B cell (primary cell): Measurements from ENCODE around the gene KLHL35. TPM values are rescaled to one million over a fixed set of nuclear protein-coding genes. Genes with fewer than 3 reads are reported as not detected.
A peak's percentile ranks its signal among the peaks of the same experiment; 100 is the strongest.

ENCODE experiments used
- ATAC-seq: fragments of 200-7000 bp; cut with Tn5 transposase; one replicate; pipeline ENCODE4 v1.10.0; 2021; ENCODE audit warnings: low read depth, mild to moderate bottlenecking, moderate number of reproducible peaks, moderate library complexity
- CTCF ChIA-PET: fragments of 350-600 bp; sonication (Branson Sonifier 250); formaldehyde crosslinking; loops from one replicate; lab custom pipeline; 2021; ENCODE audit warnings: antibody characterized with exemption, inconsistent platforms; lab: Charles Lee
- POLR2A ChIA-PET: fragments of 350-600 bp; sonication (Branson Sonifier 250); formaldehyde crosslinking; loops from one replicate; lab custom pipeline; 2021; ENCODE audit warnings: antibody characterized with exemption; lab: Charles Lee
- DNase-seq: peaks from one replicate; pipeline ENCODE4 v3.0.0; 2013
- H2AFZ ChIP-seq: 2 replicates; pipeline ENCODE4 v1.6.1; 2012; ENCODE audit warnings: mild to moderate bottlenecking, low read depth, low read length; ENCODE audit not compliant: insufficient read depth, poor library complexity, severe bottlenecking
- H3K27ac ChIP-seq, 2 donors: 1 replicate in 1 of 2; 2 replicates in 1 of 2; pipeline ENCODE4 v1.5.1; 2012 to 2013; ENCODE audit warnings: low read length in 2 of 2, mild to moderate bottlenecking in 2 of 2, moderate library complexity in 1 of 2
- H3K27me3 ChIP-seq, 4 experiments: fragments of 200-600 bp in 1 of 4; sonication (generic) in 1 of 4; replicated peaks in 1 of 4; 1 replicate in 2 of 4; 2 replicates in 2 of 4; pipeline versions ENCODE4 v1.6.1 to v1.7.0; 2013 to 2016; ENCODE audit warnings: low read length in 3 of 4, mild to moderate bottlenecking in 2 of 4, mixed read lengths in 1 of 4, moderate library complexity in 1 of 4; ENCODE audit not compliant: insufficient read depth in 4 of 4, control insufficient read depth in 3 of 4; ENCODE audit errors: control extremely low read depth in 1 of 4
- H3K36me3 ChIP-seq, 2 experiments: replicated peaks in 1 of 2; 1 replicate in 1 of 2; 2 replicates in 1 of 2; pipeline versions ENCODE4 v1.6.1 to v1.7.1; 2013; ENCODE audit warnings: low read length in 1 of 2; ENCODE audit not compliant: insufficient read depth in 2 of 2, control insufficient read depth in 1 of 2; ENCODE audit errors: control extremely low read depth in 1 of 2, extremely low read depth in 1 of 2
- H3K4me1 ChIP-seq, 2 donors: fragments of 200-600 bp in 1 of 2; sonication (generic) in 1 of 2; 1 replicate in 1 of 2; 2 replicates in 1 of 2; pipeline versions ENCODE4 v1.5.1 to v1.6.1; 2013 to 2017; ENCODE audit warnings: low read length in 2 of 2; ENCODE audit not compliant: control insufficient read depth in 2 of 2, insufficient read depth in 2 of 2
- H3K4me2 ChIP-seq: replicated peaks from 2 replicates; pipeline ENCODE3; 2012; ENCODE audit warnings: mild to moderate bottlenecking, low read depth, low read length; ENCODE audit not compliant: poor library complexity, severe bottlenecking
- H3K4me3 ChIP-seq, 5 experiments: fragments of 200-600 bp in 1 of 5; sonication (generic) in 1 of 5; 1 replicate in 3 of 5; 2 replicates in 2 of 5; pipeline versions ENCODE4 v1.5.1 to v1.7.0; 2011 to 2016; ENCODE audit warnings: low read length in 4 of 5, mild to moderate bottlenecking in 4 of 5, low read depth in 2 of 5, control low read depth in 1 of 5, moderate library complexity in 1 of 5; ENCODE audit not compliant: insufficient read depth in 1 of 5; ENCODE audit errors: control extremely low read depth in 1 of 5, extremely low read depth in 1 of 5
- H3K79me2 ChIP-seq: fragments of 200-600 bp; sonication (generic); one replicate; pipeline ENCODE4 v1.6.0; 2016; ENCODE audit warnings: low read length; ENCODE audit not compliant: control insufficient read depth, insufficient read depth
- H3K9ac ChIP-seq: fragments of 200-600 bp; sonication (generic); 2 replicates; pipeline ENCODE4 v1.6.1; 2017; ENCODE audit warnings: mild to moderate bottlenecking, low read length, moderate library complexity
- H3K9me3 ChIP-seq, 3 donors: one replicate each; pipeline versions ENCODE4 v1.6.1 to v1.7.1; 2013; ENCODE audit warnings: low read length in 2 of 3; ENCODE audit not compliant: control insufficient read depth in 2 of 3, insufficient read depth in 1 of 3; ENCODE audit errors: control extremely low read depth in 1 of 3
- H4K20me1 ChIP-seq: 2 replicates; pipeline ENCODE4 v1.6.0; 2012; ENCODE audit warnings: mild to moderate bottlenecking, low read length; ENCODE audit not compliant: insufficient read depth, control insufficient read depth, poor library complexity, severe bottlenecking
- H3K27ac Mint-ChIP-seq: one replicate; pipeline ENCODE4 v1.8.0; 2021; ENCODE audit warnings: mixed read lengths
- H3K27me3 Mint-ChIP-seq: one replicate; pipeline ENCODE4 v1.8.0; 2021; ENCODE audit warnings: mixed read lengths
- H3K4me1 Mint-ChIP-seq: one replicate; pipeline ENCODE4 v1.8.0; 2021; ENCODE audit warnings: mixed read lengths
- H3K4me3 Mint-ChIP-seq: one replicate; pipeline ENCODE4 v1.8.0; 2021; ENCODE audit warnings: mixed read lengths
- H3K9me3 Mint-ChIP-seq: one replicate; pipeline ENCODE4 v1.8.0; 2022; ENCODE audit warnings: mixed read lengths; ENCODE audit not compliant: insufficient read depth
- EZH2 ChIP-seq: IDR thresholded peaks from 2 replicates; pipeline ENCODE4 v1.6.1; 2012; ENCODE audit warnings: borderline replicate concordance, low read depth, mild to moderate bottlenecking, moderate library complexity, low read length; ENCODE audit not compliant: insufficient read depth, poor library complexity, severe bottlenecking
- WGBS: methylation state at CpG from one replicate; pipeline ENCODE4 v1.1.5; 2013; ENCODE audit warnings: missing lambda C conversion rate; ENCODE audit not compliant: insufficient coverage; 5-methylcytosine and 5-hydroxymethylcytosine counted together
- intact Hi-C: fragments of 100-400 bp; cut with micrococcal nuclease; formaldehyde crosslinking; loops from one replicate; pipeline ENCODE4 v1.10.0; 2022
- polyA plus RNA-seq: library from polyadenylated mRNA; depleted of rRNA; stranded (reverse); fragments of >200 nt; gene quantifications from 2 replicates; pipeline ENCODE4 v1.2.3, GENCODE V29; 2012
- total RNA-seq, 2 donors: library from RNA; stranded (reverse); fragments of 120-200 nt in 1 of 2; gene quantifications; 1 replicate in 1 of 2; 2 replicates in 1 of 2; pipeline versions ENCODE4 v1.2.3 to v1.2.4, GENCODE V29; 2013 to 2022
- TF ChIP-seq, protein P1 (sequence below): fragments of 200-600 bp; IDR thresholded peaks from one replicate; pipeline ENCODE4 v1.8.0; 2022; ENCODE audit warnings: antibody characterized with exemption, mild to moderate bottlenecking

Gene KLHL35
- total and polyA plus RNA-seq, 2 donors (not counting 1 experiment from before 2014, with no cell fraction given): 0.55 to 0.59 TPM

DNA sequence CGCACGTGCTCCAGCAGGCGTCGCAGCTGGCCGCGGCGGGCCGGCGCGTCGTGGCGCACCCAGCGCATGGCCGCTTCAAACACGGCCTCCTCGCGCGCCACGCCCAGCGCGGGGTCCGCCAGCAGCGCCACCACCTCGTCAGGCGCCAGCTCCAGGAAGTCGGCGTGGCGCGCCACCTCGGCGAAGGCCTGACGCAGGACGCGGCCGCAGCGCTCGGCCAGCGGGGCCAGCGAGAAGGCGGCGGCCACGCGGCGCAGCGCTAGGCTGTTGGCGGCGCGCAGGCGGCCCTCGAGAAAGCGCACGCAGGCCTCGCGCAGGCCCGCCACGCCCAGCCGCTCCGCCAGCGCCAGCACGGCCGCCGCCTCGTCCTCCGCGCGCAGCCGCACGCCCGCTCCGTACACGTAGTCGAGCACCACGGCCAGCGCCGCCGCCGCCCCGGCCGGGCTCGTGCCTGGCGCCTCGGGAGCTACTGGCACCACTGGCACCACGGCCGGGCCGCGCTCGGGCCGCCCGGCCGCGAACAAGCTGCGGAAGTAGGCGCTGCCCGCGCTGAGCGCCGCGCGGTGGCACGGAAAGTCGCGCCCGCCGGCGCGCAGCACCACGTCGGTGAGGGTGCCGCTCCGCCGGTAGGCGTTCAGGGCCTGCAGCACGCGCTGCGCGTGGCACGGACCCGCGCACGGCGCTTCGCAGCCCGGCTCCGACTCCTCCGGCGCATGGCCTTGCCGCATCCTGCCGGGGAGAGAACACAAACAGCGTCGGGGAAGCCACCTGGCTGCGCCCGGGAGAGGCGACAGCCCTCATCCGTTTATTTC is 2.9 kb downstream of the KLHL35 start:
- DNase-seq (peak; percentile 77), ATAC-seq (peak; percentile 64)
- Mint-ChIP-seq H3K4me3 (peak overlapping the region; percentile 85), H3K27ac (peak overlapping the region; percentile 71), H3K9me3 (no peaks in the 10 kb centered on the region), H3K4me1 (peaks cover 26% of the 10 kb centered on the region), H3K27me3 (peaks cover 48% of the 10 kb centered on the region)
- peak overlapping the region; percentile 80 for H3K4me2 ChIP-seq
- intact Hi-C loops: loop anchor here (2.0 kb wide), 1 partner anchor 29 kb away; no protein-coding TSS in a partner anchor
- H3K27ac ChIP-seq: no peak overlapping the region
- H3K4me3 ChIP-seq: peak overlapping the region in 3 of 5 experiments; percentile 41 to 56 (median 43)
- peak; percentile 37 for TF ChIP-seq EZH2
- TF ChIP-seq, protein P1, sequence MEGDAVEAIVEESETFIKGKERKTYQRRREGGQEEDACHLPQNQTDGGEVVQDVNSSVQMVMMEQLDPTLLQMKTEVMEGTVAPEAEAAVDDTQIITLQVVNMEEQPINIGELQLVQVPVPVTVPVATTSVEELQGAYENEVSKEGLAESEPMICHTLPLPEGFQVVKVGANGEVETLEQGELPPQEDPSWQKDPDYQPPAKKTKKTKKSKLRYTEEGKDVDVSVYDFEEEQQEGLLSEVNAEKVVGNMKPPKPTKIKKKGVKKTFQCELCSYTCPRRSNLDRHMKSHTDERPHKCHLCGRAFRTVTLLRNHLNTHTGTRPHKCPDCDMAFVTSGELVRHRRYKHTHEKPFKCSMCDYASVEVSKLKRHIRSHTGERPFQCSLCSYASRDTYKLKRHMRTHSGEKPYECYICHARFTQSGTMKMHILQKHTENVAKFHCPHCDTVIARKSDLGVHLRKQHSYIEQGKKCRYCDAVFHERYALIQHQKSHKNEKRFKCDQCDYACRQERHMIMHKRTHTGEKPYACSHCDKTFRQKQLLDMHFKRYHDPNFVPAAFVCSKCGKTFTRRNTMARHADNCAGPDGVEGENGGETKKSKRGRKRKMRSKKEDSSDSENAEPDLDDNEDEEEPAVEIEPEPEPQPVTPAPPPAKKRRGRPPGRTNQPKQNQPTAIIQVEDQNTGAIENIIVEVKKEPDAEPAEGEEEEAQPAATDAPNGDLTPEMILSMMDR: no peak
- no peaks in the 10 kb centered on the region for H3K36me3 ChIP-seq
- peaks cover 0 to 63% (median 28%) of the 10 kb centered on the region in 4 experiments for H3K27me3 ChIP-seq
- H4K20me1 ChIP-seq: no peaks in the 10 kb centered on the region
- ChIA-PET POLR2A (interaction anchor here (1.0 kb wide), 1 partner anchor 339 kb away, joined by 8 read pairs; no protein-coding TSS in a partner anchor), CTCF (interaction anchor here (1.1 to 1.6 kb wide), 3 partner anchors 10 to 30 kb away, joined by 3 to 5 read pairs (median 4); no protein-coding TSS in a partner anchor)
- peaks cover 0 to 11% (median 0%) of the 10 kb centered on the region in 3 donors for H3K9me3 ChIP-seq
- peak overlapping the region; percentile 47 for H3K9ac ChIP-seq
- peaks cover 22 to 28% of the 10 kb centered on the region in 2 donors for H3K4me1 ChIP-seq
- H3K79me2 ChIP-seq: no peaks in the 10 kb centered on the region
- WGBS: 3% methylated on average over 134 of the region's 134 CpGs
- peak overlapping the region; percentile 37 for H2AFZ ChIP-seq

DNA sequence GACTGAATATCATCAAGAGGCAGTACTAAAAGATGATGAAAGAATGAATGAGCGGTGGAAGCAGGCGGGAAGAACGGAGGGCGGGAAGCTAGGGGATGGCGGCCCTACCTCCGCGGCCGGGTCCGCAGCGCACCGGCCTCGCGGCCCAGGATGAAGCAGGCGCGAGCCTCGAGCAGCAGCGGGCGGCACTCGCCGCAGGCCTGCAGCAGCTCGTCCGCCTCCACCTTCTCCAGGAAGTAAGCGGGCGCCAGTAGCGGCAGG is 3.4 kb downstream of the KLHL35 start:
- Histone ChIP-seq H3K4me1 (peaks cover 22 to 28% of the 10 kb centered on the region in 2 donors), H3K27me3 (peaks cover 0 to 63% (median 28%) of the 10 kb centered on the region in 4 experiments), H3K36me3 (no peaks in the 10 kb centered on the region), H3K4me3 (peak overlapping the region in 1 of 5 experiments; percentile 56), H3K27ac (no peak overlapping the region), H2AFZ (peak overlapping the region; percentile 37), H3K9me3 (peaks cover 0 to 11% (median 0%) of the 10 kb centered on the region in 3 donors), H3K79me2 (no peaks in the 10 kb centered on the region), H4K20me1 (no peaks in the 10 kb centered on the region), H3K4me2 (peak overlapping the region; percentile 80), H3K9ac (no peak overlapping the region)
- peak overlapping the region; percentile 83 for H3K4me3 Mint-ChIP-seq
- peaks cover 48% of the 10 kb centered on the region for H3K27me3 Mint-ChIP-seq
- ATAC-seq: no peak
- no peak for DNase-seq
- TF ChIP-seq, protein P1: no peak
- no peak for TF ChIP-seq EZH2
- peaks cover 26% of the 10 kb centered on the region for H3K4me1 Mint-ChIP-seq
- intact Hi-C loops: no loop called here
- H3K9me3 Mint-ChIP-seq: no peaks in the 10 kb centered on the region
- H3K27ac Mint-ChIP-seq: peak overlapping the region; percentile 51
- ChIA-PET CTCF (interaction anchor here (1.1 to 1.6 kb wide), 2 partner anchors 15 to 29 kb away, joined by 4 to 5 read pairs; no protein-coding TSS in a partner anchor), POLR2A (interaction anchor here (1.0 kb wide), 1 partner anchor 340 kb away, joined by 8 read pairs; no protein-coding TSS in a partner anchor)
- 35% methylated on average over 25 of the region's 25 CpGs for WGBS
